HG03442 (cell line): ENCODE results near the gene CCDC126.
"Not testable (repeated sequence)": the region's sequence is repeated elsewhere in the genome, so short reads cannot be mapped to it uniquely, and the experiment has no call there.

ENCODE experiments used
- ATAC-seq: cut with Tn5 transposase; IDR thresholded peaks from one replicate; pipeline ENCODE4 v1.9.1; 2021; ENCODE audit warnings: mild to moderate bottlenecking, moderate library complexity; ENCODE audit not compliant: unreplicated experiment

The CCDC126 gene, protein sequence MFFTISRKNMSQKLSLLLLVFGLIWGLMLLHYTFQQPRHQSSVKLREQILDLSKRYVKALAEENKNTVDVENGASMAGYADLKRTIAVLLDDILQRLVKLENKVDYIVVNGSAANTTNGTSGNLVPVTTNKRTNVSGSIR

DNA sequence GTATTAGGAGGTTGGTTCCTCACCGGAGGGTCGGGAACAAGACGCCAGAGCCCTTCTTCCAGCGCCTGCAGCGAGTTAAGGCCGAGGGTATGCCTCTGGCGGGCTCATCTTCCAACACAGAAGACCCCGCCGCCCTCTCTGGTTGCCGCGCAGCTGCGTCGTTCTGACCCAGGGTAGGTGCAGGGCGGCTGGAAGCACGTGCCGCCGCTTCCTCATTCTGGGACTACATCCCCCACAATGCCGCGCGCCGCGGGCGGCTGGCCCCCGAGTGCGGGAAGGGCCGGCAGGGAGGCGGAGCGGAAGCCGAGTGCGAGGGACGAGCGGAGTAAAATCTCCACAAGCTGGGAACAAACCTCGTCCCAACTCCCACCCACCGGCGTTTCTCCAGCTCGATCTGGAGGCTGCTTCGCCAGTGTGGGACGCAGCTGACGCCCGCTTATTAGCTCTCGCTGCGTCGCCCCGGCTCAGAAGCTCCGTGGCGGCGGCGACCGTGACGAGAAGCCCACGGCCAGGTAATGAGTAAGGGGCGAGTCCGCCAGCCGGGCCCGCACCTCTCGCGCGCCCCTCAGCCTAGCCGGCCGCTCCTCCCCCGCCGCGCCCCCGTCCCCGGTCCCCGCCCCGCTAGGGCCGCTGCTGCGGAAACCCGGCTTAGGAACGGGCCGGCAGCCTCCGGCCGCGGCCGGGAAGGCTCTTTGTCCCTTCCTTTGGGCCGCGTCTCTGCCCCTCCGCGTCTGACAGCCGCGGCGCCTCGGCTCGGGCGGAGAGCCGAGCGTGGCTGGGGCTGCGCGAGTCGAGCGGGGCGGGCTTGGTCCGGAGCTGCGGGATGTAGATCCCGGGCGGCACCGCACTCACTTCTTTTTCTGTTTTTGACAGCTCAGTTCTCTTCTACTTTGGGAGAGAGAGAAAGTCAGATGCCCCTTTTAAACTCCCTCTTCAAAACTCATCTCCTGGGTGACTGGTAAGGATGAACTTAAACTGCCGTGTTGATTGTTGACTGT, at the start of gene CCDC126:
Gene CCDC126, plus strand, starts transcription at position 289 of the 998 bp plus-strand sequence. CDS start 13,934 bp downstream, outside the sequence.
- ATAC-seq: peak; percentile 74

DNA sequence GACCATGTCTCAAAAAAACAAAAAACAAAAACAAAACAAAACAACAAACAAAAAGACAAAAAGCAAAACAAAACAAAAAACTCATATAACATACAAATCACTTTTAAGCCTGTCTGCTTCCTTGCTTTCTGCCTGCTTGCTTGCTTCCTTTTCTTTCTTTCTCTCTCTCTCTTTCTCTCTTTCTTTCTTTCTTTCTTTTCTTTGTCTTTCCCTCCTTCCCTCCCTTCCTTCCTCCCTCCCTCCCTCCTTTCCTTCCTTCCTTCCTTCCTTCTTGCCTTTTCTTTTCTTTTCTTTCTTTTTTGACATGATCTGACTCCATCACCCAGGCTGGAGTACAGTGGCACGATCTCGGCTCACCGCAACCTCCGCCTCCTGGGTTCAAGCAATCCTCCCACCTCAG, 49.5 kb upstream of the CCDC126 start:
- ATAC-seq: no peak

DNA sequence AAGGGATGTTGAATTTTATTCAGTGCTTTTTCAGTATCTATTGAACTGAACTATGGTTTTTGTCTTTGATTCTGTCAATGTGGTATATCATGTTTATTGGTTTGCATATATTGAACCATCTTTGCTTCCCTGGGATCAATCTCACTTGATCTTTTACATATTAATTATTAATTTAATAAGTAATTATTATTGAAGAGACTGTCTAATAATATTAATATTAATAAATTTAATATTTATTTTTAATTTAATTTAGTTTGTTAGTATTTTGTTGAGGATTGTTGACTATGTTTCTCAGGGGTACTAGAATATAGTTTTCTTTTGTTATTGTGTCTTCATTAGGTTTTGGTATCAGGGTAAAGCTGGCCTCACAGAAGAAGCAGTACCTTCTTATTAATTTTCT, 38.9 kb upstream of the CCDC126 start:
- no peak for ATAC-seq

DNA sequence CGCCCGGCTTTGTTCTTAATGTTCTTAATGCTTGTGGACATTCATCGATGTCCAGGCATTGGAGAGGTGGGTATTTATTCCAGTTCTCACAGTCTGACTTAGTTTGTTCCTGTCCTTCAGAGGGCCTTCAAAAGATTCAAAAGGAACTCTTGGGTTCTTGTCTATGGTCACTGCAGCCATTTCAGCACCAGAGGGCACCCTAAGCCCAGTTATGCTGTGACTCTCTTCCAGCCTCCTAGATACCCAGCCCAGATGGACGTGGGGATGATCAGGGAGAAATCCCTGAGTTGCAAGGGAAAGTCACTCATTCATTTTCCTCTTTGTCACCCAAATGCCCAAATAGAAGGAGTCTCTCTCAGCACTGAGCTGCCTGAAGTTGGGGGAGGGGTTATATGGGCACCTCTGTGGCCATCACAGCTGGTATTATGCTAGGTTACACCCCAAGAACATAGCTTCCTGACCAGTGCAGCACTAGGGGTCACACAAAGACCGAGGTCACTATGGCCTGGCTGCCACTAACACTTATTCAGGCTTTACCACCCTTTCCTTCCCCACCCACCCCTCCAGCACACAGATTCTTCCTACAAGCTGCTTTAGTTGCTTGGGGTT, 26.5 kb upstream of the CCDC126 start:
- peak; percentile 92 for ATAC-seq

DNA sequence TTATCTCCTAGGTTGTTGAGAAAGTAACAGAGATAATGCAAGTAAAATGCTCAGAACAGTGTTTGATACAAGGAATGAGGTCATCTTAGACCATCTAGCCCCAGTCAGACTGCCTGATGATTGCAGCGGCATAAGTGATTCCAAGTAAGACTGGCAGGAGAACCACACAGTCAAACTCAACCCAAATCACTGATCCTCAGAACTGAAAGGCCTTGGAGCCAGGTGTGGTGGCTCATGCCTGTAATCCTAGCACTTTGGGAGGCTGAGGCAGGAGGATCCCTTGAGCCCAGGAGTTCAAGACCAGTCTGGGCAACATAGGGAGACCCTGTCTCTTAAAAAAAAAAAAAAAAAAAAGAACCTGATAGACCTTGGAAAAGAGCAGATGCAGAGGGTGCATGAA, 15.2 kb upstream of the CCDC126 start:
- ATAC-seq: not testable (repeated sequence)

DNA sequence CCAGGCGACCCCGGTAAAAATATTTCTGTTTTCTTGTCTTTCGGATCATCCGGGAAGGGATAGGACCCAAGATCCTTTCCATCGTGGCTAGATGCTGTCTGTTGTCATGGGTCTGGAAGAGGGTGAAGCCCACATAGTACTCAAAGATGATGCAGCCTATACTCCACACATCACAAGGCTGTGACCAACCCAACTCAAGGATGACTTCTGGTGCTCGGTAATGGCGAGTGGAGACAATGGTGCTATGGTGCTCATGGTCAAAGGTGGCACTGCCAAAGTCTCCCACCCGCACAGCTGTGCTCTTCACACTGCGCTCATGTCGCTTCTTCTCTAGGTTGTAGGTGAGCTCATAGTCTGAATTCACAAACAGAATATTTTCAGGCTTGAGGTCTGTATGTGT, 11.9 kb upstream of the CCDC126 start:
- not testable (repeated sequence) for ATAC-seq

DNA sequence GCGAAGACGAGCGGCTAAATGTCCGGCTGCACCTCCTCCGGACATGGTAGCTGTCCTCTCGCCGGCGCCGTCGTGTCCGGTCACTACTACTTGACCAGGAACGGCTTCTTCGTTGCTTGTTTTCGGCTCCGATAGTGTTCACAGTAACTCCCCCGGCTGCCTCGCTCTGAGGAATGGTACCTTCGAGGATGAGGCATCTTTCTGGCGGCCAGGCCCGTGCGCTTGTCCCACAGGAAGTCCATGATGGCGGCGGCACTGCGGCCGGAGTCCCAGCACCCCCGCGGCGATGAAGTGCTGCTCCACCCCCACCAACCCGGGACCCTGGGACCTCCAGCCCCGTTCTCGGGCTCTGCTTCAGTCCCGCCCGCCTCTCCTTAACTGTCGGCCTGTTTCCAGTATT, 11.0 kb upstream of the CCDC126 start:
- ATAC-seq: no peak

DNA sequence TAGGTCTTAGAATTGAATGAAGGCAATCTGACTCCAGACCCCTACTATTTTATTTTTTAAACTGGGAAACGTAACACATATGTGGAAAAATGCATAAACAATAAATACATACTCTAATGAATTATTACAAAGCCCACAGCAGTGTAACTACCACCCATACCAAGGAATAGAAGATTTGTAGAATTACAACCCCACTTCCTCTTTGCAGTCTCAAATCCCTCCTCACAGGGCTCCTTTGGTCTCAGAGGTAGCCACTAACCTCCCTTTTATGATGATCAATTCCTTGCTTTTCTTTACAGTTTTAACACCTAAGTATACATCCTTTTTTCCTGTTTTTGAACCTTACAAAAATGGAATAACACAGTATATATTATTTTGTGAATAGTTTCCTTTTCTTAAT, 6.7 kb upstream of the CCDC126 start:
- ATAC-seq: no peak

DNA sequence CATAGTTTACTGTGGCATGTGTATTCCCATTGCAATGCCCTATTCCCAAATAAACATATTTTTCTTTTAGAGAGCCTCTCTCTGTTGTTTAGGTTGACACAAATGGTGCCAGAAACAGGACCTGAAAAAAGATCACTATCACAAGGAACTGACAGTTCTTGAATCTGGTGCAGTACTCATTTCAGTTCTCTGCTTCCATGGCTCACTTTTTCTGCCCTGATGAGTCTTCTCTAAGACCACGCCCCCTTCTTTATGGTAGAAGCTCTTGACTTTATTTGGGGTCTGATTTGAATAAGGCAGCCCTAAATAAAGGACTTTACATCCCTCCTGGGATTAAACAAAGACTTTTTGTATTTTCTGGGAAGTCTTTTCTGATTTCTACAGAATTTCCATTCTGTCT, 3.5 kb upstream of the CCDC126 start:
- no peak for ATAC-seq

DNA sequence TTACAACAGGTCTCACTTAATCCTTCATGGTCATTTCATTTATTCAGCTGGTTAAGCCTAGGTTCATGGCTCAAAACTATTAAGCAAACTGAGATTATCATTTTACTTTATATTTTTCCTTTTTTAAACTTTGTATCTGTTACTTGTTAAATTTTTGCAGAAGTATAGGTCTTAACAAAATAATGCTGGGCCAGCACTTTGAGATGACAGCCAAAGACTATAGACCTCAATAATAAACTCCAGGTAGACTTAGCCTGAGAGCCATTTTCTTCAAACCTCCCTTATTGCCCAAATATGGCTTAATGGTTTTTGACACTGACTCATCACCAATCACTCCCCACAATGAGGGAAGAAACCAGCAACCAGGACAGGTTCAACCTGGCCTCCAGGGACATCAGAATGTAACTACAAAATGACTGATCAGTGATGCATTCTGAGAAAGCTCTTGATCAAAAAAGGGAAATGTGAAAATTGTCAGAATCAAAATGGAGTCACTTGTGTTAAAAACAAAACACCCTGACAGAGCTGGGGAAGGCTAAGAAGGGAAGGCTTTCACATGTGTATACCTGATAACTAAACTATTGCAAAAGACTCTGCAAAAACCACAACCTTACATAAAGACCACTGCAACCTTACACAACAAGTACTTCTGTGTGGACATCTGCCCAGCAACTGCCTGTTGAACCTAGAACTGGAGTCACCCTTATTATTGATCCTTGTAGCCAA, 2.1 kb upstream of the CCDC126 start:
- peak; percentile 71 for ATAC-seq

DNA sequence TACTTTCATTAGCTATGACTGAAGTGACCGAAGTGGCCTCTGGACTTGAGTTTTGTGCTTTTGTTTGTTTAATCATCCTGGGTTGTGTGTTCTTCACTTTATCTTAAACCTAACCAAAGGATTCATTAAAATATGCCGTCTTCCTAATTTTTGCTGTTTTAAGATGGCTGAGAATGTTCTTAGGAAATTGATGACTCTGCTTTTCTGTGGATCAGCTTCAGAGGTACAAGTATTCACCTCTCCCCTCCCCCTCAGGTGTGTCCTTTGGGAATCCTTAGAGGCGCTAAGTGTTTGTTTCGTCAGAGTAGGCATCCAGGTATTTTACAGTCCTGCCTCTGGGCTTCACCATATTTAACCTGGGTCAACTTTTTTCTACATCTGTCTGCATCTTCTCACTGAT, 1.1 kb downstream of the CCDC126 start:
- ATAC-seq: no peak

DNA sequence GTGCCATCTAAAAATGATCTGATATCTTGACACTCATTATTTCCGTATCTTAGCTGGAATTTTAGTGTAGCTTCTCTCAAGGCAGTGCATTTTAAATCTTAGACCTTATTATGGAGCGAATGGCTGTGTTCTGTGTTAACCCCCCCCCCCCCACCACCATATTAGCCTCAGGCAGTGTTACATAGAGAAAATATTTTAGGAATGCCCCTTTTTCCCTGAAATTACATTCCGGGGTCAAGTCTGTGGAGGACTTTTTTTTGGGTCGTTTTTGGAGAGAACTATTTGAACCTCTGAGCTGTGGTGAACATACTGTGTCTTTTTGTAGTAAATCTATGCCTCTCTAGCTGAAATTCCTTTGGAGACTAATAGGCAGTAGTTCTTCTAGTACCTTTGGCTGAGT, 3.1 kb downstream of the CCDC126 start:
- ATAC-seq: no peak

DNA sequence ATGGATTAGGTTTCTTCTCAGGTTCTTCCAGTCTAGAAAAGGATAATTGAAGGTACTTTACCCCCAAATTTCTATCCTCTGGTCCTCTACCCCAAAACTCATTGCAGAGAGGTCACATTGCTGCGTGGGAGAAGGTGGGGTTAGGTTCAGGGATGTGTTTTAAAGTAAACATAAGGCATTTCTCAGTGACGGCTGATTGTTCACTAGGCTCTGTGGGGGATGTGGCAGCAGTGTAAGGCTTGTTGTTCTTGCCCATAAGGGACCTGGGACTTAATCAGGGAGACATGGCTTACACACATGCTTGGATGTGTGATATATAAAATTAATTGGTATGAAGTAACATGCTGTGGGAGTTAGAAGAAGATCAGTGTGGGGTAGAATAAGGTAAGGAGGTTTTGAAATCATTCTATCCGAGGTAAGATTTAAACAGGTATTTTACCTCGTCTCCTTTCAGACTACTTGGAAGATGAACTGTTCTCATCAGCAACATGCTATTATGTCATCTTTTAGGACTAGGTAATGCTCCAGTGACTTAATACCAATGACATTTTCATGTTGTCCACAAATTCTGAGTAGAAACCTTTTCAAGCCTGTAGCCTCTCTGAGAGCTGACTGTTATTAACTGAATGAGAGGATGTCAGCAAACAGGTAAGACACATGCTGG, 6.6 kb downstream of the CCDC126 start:
- no peak for ATAC-seq

DNA sequence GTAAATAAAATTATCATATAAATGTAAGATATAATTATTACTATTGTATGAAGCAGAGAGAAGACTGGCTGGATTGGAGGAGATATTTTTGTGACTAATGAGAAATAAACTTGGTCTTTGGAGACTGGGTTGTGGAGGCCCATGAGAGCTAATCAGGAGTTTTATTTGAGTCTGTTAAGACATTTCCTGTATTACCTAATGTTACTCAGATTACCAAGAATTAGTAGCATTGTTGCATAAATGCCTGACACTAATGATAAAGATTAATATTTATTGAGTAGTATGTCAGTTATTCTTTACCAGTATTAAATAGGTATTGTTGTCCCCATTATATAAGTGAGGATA, 7.1 kb downstream of the CCDC126 start:
- ATAC-seq: no peak

DNA sequence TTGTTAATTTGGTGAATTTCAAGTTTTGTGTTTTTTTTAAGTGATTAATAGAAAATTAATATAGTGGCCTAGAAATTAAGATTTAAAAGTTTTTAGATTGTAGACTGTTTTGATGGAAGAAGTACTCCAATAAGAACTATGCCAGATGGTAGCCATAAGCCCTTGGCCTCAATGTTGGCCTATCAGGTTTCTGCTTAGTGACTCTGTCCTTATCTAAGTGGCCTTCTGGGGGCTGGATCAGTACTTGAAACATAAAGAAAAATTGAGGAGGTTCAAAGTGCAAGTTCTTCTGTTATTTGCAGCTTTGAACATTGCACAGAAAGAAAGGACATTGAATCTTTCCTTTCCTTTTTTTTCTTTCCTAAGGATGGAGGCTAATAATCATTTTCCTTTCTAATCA, 9.9 kb downstream of the CCDC126 start:
- ATAC-seq: no peak

DNA sequence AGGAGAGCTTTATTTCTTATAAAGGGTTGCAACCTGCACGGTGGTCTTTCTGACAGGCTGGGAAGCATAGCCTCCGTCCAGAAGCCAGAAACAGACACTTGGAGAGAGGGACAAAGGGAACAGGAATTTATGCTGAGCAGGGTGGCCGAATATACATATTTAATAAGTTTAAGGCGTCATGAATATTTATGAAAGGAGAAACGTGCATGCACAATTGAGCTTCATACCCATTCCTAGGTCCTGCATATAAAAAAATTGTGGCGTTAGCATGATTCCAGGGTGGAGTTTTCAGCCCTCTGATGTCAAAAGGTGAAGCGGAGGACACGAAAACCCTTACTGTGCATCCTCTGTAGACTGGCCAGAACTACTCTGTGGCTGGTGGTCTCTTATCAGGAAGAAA, 10.7 kb downstream of the CCDC126 start:
- no peak for ATAC-seq

DNA sequence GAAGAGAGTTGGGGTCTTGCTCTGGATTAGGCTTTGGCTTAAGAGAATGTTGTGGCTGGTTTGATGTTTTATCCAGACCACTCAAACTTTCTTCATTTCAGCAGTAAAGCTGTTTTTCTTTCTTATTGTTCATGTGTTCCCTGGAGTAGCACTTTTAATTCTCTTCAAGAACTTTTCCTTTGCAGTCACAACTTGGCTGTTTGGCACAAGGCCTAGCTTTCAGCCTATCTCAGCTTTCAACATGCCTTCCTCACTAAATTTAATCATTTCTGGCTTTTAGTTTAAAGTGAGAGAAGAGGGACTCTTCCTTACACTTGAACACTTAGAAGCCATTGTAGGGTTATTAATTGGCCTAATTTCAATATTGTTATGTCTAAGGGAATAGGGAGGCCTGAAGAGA, 18.1 kb downstream of the CCDC126 start:
- no peak for ATAC-seq

DNA sequence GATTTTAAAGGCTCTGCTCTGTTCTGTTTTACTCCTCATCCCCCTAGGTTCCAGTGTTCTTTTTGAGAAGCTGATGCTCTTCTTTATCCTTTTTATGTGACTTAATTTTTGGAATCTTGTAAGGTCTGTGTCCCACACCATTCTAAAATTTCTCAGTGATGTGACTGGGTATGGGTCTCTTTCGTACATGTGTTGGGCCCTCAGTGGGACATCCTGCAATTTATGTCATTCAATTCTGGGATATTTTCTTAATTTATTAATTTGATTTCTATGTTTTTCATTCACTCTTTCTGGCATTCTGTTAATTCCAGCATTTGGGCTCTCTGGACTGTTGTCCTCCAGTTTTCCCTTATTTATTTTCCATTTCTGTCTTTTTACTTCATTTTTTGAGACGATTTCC, 19.4 kb downstream of the CCDC126 start:
- no peak for ATAC-seq

DNA sequence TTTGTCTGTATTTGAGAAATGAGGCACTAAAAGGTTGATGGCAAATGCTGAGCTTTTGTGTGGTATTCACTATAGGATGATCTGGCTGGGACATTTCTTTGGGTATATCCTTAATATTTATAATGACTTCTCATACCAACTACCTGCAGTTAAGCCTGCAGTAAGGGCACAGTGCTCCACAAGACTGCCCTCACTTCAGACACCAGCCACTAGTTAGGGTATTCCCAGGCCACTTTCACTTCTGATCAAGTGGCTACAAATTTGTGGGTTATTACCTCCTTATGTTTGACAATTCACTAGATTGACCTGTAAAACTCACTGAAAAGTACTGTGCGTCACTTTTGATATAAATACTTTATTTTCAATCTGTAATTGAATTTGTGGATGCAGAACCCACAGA, 20.3 kb downstream of the CCDC126 start:
- ATAC-seq: no peak

DNA sequence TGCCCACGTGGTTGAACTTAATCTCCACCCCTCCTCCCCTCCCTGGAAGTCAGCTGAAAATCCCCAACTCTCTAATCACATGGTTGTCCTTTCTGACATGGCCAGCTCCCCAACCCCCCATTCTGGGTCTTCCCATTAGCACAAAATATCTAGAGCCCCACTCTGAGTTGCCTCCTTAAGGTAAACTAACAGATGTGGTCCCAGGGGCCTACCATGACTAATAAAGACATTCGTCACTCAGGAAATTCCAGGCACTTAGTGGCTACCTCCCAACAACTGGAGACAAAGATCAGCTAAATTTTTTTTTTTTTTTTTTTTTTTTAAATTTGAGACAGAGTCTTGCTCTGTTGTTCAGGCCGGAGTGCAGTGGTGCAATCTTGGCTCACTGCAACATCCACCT, 21.1 kb downstream of the CCDC126 start:
- no peak for ATAC-seq

DNA sequence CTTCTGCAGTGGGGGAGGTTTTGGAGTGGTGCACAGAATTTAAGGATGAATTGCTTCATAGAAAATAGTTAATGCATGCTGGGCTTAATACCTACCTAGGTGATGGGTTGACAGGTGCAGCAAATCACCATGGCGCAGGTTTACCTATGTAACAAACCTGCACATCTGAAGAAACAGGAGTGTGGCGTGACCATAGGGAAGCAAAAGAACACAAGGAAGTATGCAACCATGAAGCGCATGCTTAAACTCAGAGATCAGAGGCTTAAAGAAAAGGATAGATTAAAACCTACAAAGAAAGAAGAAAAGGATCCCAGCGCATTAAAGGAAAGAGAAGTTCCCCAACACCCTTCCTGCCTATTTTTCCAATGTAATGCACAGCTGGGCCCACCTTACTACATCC, 22.0 kb downstream of the CCDC126 start:
- ATAC-seq: no peak
